ENCODE measurements around the gene SRXN1. TPM values are rescaled to one million over a fixed set of nuclear protein-coding genes. Genes with fewer than 3 reads are reported as not detected.

Gene SRXN1
- total RNA-seq, 1 donor from 2014 or later, result 12.6 TPM

- Mint-ChIP-seq H3K27me3 (ENCODE audit: low read depth) (peaks cover 81% of the 10 kb centered on the region), H3K4me1 (peaks cover 4% of the 10 kb centered on the region), H3K4me3 (no peak within 1 kb of the TSS), H3K36me3 (ENCODE audit: low read depth) (no peaks in the 10 kb centered on the region), H3K9me3 (no peaks in the 10 kb centered on the region), H3K27ac (ENCODE audit: unreplicated experiment) (no peak within 1 kb of the TSS)
- TF ChIP-seq, protein P1, sequence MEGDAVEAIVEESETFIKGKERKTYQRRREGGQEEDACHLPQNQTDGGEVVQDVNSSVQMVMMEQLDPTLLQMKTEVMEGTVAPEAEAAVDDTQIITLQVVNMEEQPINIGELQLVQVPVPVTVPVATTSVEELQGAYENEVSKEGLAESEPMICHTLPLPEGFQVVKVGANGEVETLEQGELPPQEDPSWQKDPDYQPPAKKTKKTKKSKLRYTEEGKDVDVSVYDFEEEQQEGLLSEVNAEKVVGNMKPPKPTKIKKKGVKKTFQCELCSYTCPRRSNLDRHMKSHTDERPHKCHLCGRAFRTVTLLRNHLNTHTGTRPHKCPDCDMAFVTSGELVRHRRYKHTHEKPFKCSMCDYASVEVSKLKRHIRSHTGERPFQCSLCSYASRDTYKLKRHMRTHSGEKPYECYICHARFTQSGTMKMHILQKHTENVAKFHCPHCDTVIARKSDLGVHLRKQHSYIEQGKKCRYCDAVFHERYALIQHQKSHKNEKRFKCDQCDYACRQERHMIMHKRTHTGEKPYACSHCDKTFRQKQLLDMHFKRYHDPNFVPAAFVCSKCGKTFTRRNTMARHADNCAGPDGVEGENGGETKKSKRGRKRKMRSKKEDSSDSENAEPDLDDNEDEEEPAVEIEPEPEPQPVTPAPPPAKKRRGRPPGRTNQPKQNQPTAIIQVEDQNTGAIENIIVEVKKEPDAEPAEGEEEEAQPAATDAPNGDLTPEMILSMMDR (conservative IDR thresholded peaks at IDR 0.05), result no peak
- peak; percentile 20 for DNase-seq (ENCODE audit: low read depth, low spot score)
Observed at GRCh38 chr20:610130-611046, 42.6 kb downstream of the SRXN1 start, which contains the start of gene TCF15. TCF15 (minus strand) TSS chr20:610309; CDS start chr20:610237, 72 bp downstream.

DNA sequence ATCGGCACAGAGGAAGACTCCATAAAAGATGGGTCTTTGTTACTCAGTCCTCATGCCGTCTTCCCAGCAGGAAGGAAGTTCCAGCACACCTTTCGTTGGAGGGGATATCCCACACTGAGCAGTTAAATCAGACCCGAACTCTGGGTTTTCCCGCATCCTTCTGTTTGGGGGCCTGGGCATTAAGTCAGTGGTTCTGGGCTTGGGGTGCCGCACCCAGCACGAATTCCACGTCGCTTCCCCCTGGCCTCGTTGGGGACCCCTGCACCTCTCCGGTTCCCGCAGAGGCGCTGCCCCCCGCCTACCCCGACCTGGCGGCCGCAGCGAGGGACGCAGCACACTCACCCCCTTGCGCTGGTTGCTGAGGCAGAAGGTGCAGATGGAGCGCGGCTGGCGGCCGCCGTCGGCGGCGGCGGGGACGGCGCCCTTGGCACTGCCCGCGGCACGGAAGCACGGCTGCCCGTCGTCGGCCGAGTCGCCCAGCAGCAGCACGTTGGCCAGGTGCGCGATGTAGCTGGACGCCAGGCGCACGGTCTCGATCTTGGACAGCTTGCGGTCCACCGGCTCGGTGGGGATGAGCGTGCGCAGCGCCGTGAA, 43.5 kb downstream of the SRXN1 start:
- DNase-seq (ENCODE audit: low read depth, low spot score), result no peak
- TF ChIP-seq, protein P1 (conservative IDR thresholded peaks at IDR 0.05), result no peak
- Mint-ChIP-seq H3K9me3 (no peaks in the 10 kb centered on the region), H3K4me3 (no peak overlapping the region), H3K4me1 (peaks cover 12% of the 10 kb centered on the region), H3K36me3 (ENCODE audit: low read depth) (no peaks in the 10 kb centered on the region), H3K27me3 (ENCODE audit: low read depth) (peaks cover 78% of the 10 kb centered on the region), H3K27ac (ENCODE audit: unreplicated experiment) (no peak overlapping the region)

DNA sequence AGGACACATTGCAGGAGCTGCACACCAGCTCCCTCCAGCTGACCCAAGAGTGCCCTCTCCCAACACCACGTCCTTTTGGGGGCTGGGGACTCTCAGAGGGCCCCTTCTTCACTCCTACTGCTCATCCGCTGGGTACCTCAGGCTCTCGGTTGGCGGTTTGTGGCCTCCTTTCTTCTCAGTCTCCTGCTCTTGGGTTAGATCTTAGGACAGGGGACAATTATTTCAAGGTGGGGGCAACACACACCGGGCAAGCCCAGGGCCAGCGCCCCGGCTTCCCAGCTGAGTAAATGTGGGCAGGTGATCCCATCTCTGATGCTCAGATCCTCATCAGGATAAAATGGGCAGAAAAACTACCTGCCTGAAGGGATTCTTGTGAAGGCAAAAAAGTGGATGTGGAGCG, 44.0 kb downstream of the SRXN1 start:
- Mint-ChIP-seq H3K36me3 (ENCODE audit: low read depth) (no peaks in the 10 kb centered on the region), H3K4me1 (peaks cover 17% of the 10 kb centered on the region), H3K27ac (ENCODE audit: unreplicated experiment) (no peak overlapping the region), H3K27me3 (ENCODE audit: low read depth) (peaks cover 76% of the 10 kb centered on the region), H3K9me3 (no peaks in the 10 kb centered on the region), H3K4me3 (no peak overlapping the region)
- no peak for DNase-seq (ENCODE audit: low read depth, low spot score)
- TF ChIP-seq, protein P1 (conservative IDR thresholded peaks at IDR 0.05), result no peak

DNA sequence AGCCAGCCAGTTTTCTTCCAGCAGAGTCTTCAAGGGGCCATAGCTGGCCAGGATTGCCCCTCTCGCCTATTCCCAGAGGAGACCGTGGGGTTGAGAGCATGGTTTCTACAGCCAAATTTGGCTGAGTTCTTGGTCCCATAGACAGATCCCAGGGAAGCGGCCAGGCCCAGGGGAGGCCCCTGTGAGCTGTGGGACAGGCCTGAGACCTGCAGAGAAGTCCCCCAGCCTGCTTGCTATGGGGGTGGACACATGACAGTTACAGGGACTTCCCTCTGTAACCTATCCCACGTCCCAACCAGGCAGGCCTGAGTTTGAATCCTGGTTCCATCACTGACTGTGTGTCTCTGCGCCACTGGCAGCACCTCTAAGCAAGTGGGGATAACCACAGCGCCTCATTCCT, 45.5 kb downstream of the SRXN1 start:
- no peaks in the 10 kb centered on the region for H3K9me3 Mint-ChIP-seq
- no peak for DNase-seq (ENCODE audit: low read depth, low spot score)
- no peak overlapping the region for H3K4me3 Mint-ChIP-seq
- H3K27me3 Mint-ChIP-seq (ENCODE audit: low read depth), result peaks cover 61% of the 10 kb centered on the region
- H3K36me3 Mint-ChIP-seq (ENCODE audit: low read depth), result no peaks in the 10 kb centered on the region
- peaks cover 24% of the 10 kb centered on the region for H3K4me1 Mint-ChIP-seq
- no peak overlapping the region for H3K27ac Mint-ChIP-seq (ENCODE audit: unreplicated experiment)
- TF ChIP-seq, protein P1 (conservative IDR thresholded peaks at IDR 0.05), result no peak

- no peak for DNase-seq (ENCODE audit: low read depth, low spot score)
- H3K27ac Mint-ChIP-seq (ENCODE audit: unreplicated experiment), result no peak overlapping the region
- H3K27me3 Mint-ChIP-seq (ENCODE audit: low read depth), result peaks cover 39% of the 10 kb centered on the region
- no peak overlapping the region for H3K4me3 Mint-ChIP-seq
- TF ChIP-seq, protein P1 (conservative IDR thresholded peaks at IDR 0.05), result no peak
- peaks cover 21% of the 10 kb centered on the region for H3K4me1 Mint-ChIP-seq
- H3K36me3 Mint-ChIP-seq (ENCODE audit: low read depth), result no peaks in the 10 kb centered on the region
- no peaks in the 10 kb centered on the region for H3K9me3 Mint-ChIP-seq
Observed at GRCh38 chr20:605237-605636, 47.8 kb downstream of the SRXN1 start.
